Stimulated activated CD8-positive, alpha-beta memory T cell treated with anti-CD3 and anti-CD28 coated beads, Interleukin-4, amount 100 ng/mL, for 1 hour (primary cell): ENCODE data around the gene KDM4F.
"Not testable (repeated sequence)": the region's sequence is repeated elsewhere in the genome, so short reads cannot be mapped to it uniquely, and the experiment has no call there.

Experiments used
- DNase-seq, 2 donors: peaks; one replicate each; pipeline ENCODE4 v3.0.0-alpha.2; 2020; ENCODE audit warnings: low read depth in 2 of 2, low spot score in 1 of 2

Gene KDM4F

GRCh38 chr11:95049122-95049521, at the start of gene KDM4F:
Gene KDM4F (plus strand): TSS chr11:95049422.
- not testable (repeated sequence) for DNase-seq

GRCh38 chr11:95003716-95004115, 45.5 kb upstream of the KDM4F start:
- no peak for DNase-seq

- DNase-seq, result no peak
Observed at GRCh38 chr11:95005642-95006041, 43.6 kb upstream of the KDM4F start.

- no peak for DNase-seq
Observed at GRCh38 chr11:95011376-95011775, 37.8 kb upstream of the KDM4F start.

GRCh38 chr11:95014184-95014821, 34.9 kb upstream of the KDM4F start:
- no peak for DNase-seq

GRCh38 chr11:95016139-95016538, 33.1 kb upstream of the KDM4F start:
- no peak for DNase-seq

GRCh38 chr11:95021468-95021867, 27.8 kb upstream of the KDM4F start:
- not testable (repeated sequence) for DNase-seq

GRCh38 chr11:95024958-95025357, 24.3 kb upstream of the KDM4F start, which contains the start of gene KDM4E:
Gene KDM4E (plus strand): TSS chr11:95025258. CDS start chr11:95025558, 300 bp downstream.
- DNase-seq, result no peak

GRCh38 chr11:95025594-95025993, 23.6 kb upstream of the KDM4F start:
- not testable (repeated sequence) for DNase-seq

GRCh38 chr11:95028357-95028756, 20.9 kb upstream of the KDM4F start:
- DNase-seq, result no peak

- DNase-seq, result no peak
Observed at GRCh38 chr11:95033051-95033450, 16.2 kb upstream of the KDM4F start.

GRCh38 chr11:95035316-95035715, 13.9 kb upstream of the KDM4F start:
- DNase-seq, result no peak

- not testable (repeated sequence) for DNase-seq
Observed at GRCh38 chr11:95037356-95038035, 11.7 kb upstream of the KDM4F start.

- no peak for DNase-seq
Observed at GRCh38 chr11:95042239-95042638, 7.0 kb upstream of the KDM4F start.

GRCh38 chr11:95042906-95043305, 6.3 kb upstream of the KDM4F start:
- no peak for DNase-seq

GRCh38 chr11:95044010-95044409, 5.2 kb upstream of the KDM4F start:
- no peak for DNase-seq

- no peak for DNase-seq
Observed at GRCh38 chr11:95045812-95046211, 3.4 kb upstream of the KDM4F start.

GRCh38 chr11:95050595-95051202, 1.5 kb downstream of the KDM4F start:
- no peak for DNase-seq

- no peak for DNase-seq
Observed at GRCh38 chr11:95054356-95054755, 5.1 kb downstream of the KDM4F start.

- no peak for DNase-seq
Observed at GRCh38 chr11:95055283-95055897, 6.2 kb downstream of the KDM4F start.

GRCh38 chr11:95057959-95058358, 8.7 kb downstream of the KDM4F start:
- no peak for DNase-seq

- DNase-seq, result no peak
Observed at GRCh38 chr11:95058621-95059020, 9.4 kb downstream of the KDM4F start.
